Measurements from ENCODE around the gene BCAS3. TPM values are rescaled to one million over a fixed set of nuclear protein-coding genes. Genes with fewer than 3 reads are reported as not detected.

Gene BCAS3
- total and polyA plus RNA-seq, 5 donors from 2014 or later, result 29.7 to 59.1 (median 33.9) TPM

DNA sequence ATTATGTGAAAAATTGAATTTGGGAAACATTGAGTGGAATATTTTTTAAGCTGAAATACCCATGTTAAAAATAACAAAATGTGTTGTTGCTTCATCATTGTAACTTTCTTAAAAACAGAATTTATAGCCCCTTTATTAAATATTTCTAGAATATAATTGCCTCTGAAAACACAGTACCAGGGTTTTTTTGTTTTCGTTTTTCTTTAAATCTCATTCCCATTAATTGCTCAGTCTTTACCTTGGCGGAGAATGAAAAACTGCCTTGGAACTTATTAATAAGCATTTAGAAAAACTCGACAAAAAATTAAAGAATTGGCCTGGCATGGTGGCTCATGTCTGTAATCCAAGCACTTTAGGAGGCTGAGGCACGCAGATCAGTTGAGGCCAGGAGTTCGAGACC is 526.8 kb downstream of the BCAS3 start:
- H3K4me3 ChIP-seq (ENCODE audit: low read depth, low read length), result no peak overlapping the region
- Mint-ChIP-seq H3K4me1 (peaks cover 0 to 2% (median 0%) of the 10 kb centered on the region in 4 donors), H3K4me3 (no peak overlapping the region), H3K27me3 (no peaks in the 10 kb centered on the region), H3K27ac (no peak overlapping the region), H3K36me3 (peaks cover 19% of the 10 kb centered on the region), H3K9me3 (no peaks in the 10 kb centered on the region)
- H3K36me3 ChIP-seq (ENCODE audit: control insufficient read depth, insufficient read depth, low read length), result no peaks in the 10 kb centered on the region
- no peak for ATAC-seq (ENCODE audit: low read depth in 2 of 2)
- no peaks in the 10 kb centered on the region for H3K27me3 ChIP-seq (ENCODE audit: control insufficient read depth, insufficient read depth, low read length)
- DNase-seq, result no peak
- H3K9me3 ChIP-seq (ENCODE audit: control insufficient read depth in 2 of 2, low read length in 2 of 2), result no peaks in the 10 kb centered on the region
- H3K27ac ChIP-seq (ENCODE audit: insufficient read depth, low read length, poor library complexity, severe bottlenecking), result no peak overlapping the region
- H3K4me1 ChIP-seq (ENCODE audit: control insufficient read depth, insufficient read depth, low read length, poor library complexity, severe bottlenecking), result no peaks in the 10 kb centered on the region

DNA sequence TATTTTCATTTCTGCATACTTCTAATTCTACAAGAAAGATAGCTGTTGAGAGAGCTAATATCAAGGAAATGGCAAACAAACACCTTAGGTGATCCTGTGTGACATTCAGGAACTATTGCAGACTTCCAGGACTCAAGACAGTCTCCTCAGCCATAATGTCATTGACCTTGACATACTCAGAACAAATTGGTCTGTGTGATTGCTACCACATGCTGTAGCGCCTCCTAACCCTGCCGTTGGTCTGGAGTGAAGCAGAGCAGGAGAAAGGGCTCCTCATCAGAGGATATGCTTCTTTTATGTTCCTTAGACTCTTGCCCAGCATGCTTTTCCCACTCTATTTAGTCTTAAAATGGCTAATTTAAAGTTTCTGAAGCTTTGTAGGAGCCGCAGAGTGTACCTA is 527.8 kb downstream of the BCAS3 start:
- H3K27ac ChIP-seq (ENCODE audit: insufficient read depth, low read length, poor library complexity, severe bottlenecking), result no peak overlapping the region
- H3K9me3 Mint-ChIP-seq, result no peaks in the 10 kb centered on the region
- no peaks in the 10 kb centered on the region for H3K27me3 ChIP-seq (ENCODE audit: control insufficient read depth, insufficient read depth, low read length)
- peaks cover 0 to 4% (median 0%) of the 10 kb centered on the region in 4 donors for H3K4me1 Mint-ChIP-seq
- no peaks in the 10 kb centered on the region for H3K4me1 ChIP-seq (ENCODE audit: control insufficient read depth, insufficient read depth, low read length, poor library complexity, severe bottlenecking)
- no peak overlapping the region for H3K4me3 Mint-ChIP-seq
- no peak overlapping the region for H3K4me3 ChIP-seq (ENCODE audit: low read depth, low read length)
- no peaks in the 10 kb centered on the region for H3K9me3 ChIP-seq (ENCODE audit: control insufficient read depth in 2 of 2, low read length in 2 of 2)
- H3K36me3 Mint-ChIP-seq, result peaks cover 19% of the 10 kb centered on the region
- no peak overlapping the region for H3K27ac Mint-ChIP-seq
- ATAC-seq (ENCODE audit: low read depth in 2 of 2) (no peak), DNase-seq (no peak)
- no peaks in the 10 kb centered on the region for H3K36me3 ChIP-seq (ENCODE audit: control insufficient read depth, insufficient read depth, low read length)
- no peaks in the 10 kb centered on the region for H3K27me3 Mint-ChIP-seq

DNA sequence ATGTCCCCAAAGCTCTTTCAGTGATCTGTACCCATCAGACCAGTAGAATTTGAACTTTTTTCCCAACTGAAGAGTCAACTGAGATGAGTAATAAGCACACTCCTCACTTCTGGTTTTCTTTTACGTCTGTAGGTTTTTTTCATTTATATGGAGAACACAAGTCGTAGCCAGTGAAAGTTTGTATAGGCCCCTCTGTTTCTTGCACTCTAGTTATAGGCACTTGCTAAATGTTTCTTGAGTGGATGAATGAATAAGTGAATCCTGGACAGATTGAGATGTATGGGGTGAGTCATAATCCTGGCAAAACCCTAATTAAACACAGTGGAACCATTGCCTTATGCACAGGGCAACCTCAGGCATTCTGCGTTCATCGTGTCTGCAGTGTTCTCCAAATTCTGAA is 528.3 kb downstream of the BCAS3 start:
- peaks cover 0 to 4% (median 0%) of the 10 kb centered on the region in 4 donors for H3K4me1 Mint-ChIP-seq

DNA sequence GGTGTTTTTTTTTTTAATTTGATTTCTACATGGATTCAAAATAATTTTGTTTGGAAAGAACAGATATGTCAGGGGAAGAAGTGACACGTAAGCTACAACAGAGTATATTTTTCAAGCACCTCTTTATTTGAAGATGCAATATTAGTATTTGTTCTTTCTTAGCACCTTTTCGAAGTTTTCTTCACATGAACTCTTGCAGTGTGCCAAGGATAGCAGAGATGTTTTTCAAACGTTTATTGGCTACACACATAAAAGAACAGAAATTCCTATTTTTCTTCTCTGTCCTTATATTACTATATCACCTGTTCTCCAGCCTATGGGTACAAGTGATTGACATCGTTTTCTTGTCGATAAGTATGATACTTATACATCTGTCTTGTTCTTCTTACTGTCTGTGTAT is 529.3 kb downstream of the BCAS3 start:
- H3K36me3 Mint-ChIP-seq, result peaks cover 19% of the 10 kb centered on the region
- no peaks in the 10 kb centered on the region for H3K27me3 Mint-ChIP-seq
- H3K9me3 Mint-ChIP-seq, result no peaks in the 10 kb centered on the region
- no peak overlapping the region for H3K27ac Mint-ChIP-seq
- H3K4me1 Mint-ChIP-seq, result peaks cover 0 to 2% (median 0%) of the 10 kb centered on the region in 4 donors
- Histone ChIP-seq H3K27ac (ENCODE audit: insufficient read depth, low read length, poor library complexity, severe bottlenecking) (no peak overlapping the region), H3K9me3 (ENCODE audit: control insufficient read depth in 2 of 2, low read length in 2 of 2) (no peaks in the 10 kb centered on the region), H3K27me3 (ENCODE audit: control insufficient read depth, insufficient read depth, low read length) (no peaks in the 10 kb centered on the region), H3K4me1 (ENCODE audit: control insufficient read depth, insufficient read depth, low read length, poor library complexity, severe bottlenecking) (no peaks in the 10 kb centered on the region), H3K36me3 (ENCODE audit: control insufficient read depth, insufficient read depth, low read length) (no peaks in the 10 kb centered on the region), H3K4me3 (ENCODE audit: low read depth, low read length) (no peak overlapping the region)
- ATAC-seq (ENCODE audit: low read depth in 2 of 2), result no peak
- H3K4me3 Mint-ChIP-seq, result no peak overlapping the region
- no peak for DNase-seq

More for the DNA sequence above, 528.3 kb downstream of the BCAS3 start:
- no peak overlapping the region for H3K4me3 ChIP-seq (ENCODE audit: low read depth, low read length)
- H3K36me3 ChIP-seq (ENCODE audit: control insufficient read depth, insufficient read depth, low read length), result no peaks in the 10 kb centered on the region
- H3K9me3 ChIP-seq (ENCODE audit: control insufficient read depth in 2 of 2, low read length in 2 of 2), result no peaks in the 10 kb centered on the region
- no peak overlapping the region for H3K27ac ChIP-seq (ENCODE audit: insufficient read depth, low read length, poor library complexity, severe bottlenecking)
- H3K4me3 Mint-ChIP-seq, result no peak overlapping the region
- H3K4me1 ChIP-seq (ENCODE audit: control insufficient read depth, insufficient read depth, low read length, poor library complexity, severe bottlenecking), result no peaks in the 10 kb centered on the region
- DNase-seq (no peak), ATAC-seq (ENCODE audit: low read depth in 2 of 2) (no peak)
- H3K36me3 Mint-ChIP-seq, result peaks cover 19% of the 10 kb centered on the region
- H3K27me3 ChIP-seq (ENCODE audit: control insufficient read depth, insufficient read depth, low read length), result no peaks in the 10 kb centered on the region
- H3K27ac Mint-ChIP-seq, result no peak overlapping the region
- H3K27me3 Mint-ChIP-seq, result no peaks in the 10 kb centered on the region
- H3K9me3 Mint-ChIP-seq, result no peaks in the 10 kb centered on the region

DNA sequence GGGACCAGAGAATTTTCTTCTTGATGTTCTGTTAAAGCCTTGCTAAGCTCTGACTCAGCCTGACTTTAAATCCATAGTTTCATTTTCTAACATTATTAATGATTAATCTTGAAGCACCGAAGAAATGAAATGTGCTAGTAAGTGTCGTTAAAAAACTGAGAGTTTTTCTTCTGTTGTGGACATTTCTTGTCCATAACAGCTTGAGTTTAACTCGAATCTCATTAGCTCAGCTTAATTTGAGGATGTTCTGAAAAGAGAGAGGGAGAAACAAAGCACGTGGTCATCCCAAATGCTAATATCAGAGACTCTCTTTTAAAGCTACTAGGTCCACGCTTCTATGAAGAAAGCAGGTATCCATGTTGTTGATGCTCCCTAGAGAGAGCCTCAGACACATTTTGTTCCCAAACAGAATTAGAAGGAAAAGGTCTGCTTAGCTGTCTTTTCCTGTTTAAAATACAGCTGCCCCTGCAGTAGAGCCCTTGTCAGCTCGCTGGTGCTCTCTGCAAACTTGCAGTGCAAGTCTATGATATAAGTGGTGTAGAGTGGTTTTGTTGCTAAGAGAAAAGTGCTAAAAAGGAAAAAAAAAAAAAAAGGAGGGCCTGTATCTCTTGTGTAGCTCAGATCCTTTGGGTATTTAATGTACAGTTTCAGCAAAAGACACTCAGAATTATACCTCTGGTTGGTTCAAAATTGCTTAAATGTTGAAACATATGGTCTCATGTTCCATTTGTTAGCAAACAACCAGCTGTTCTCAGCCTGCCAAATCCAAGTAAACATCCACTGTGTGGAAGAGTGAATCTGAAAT is 530.9 kb downstream of the BCAS3 start:
- H3K27ac Mint-ChIP-seq, result no peak overlapping the region
- no peak for ATAC-seq (ENCODE audit: low read depth in 2 of 2)
- Histone ChIP-seq H3K4me3 (ENCODE audit: low read depth, low read length) (no peak overlapping the region), H3K4me1 (ENCODE audit: control insufficient read depth, insufficient read depth, low read length, poor library complexity, severe bottlenecking) (no peaks in the 10 kb centered on the region), H3K9me3 (ENCODE audit: control insufficient read depth in 2 of 2, low read length in 2 of 2) (no peaks in the 10 kb centered on the region), H3K27me3 (ENCODE audit: control insufficient read depth, insufficient read depth, low read length) (no peaks in the 10 kb centered on the region), H3K27ac (ENCODE audit: insufficient read depth, low read length, poor library complexity, severe bottlenecking) (no peak overlapping the region), H3K36me3 (ENCODE audit: control insufficient read depth, insufficient read depth, low read length) (no peaks in the 10 kb centered on the region)
- H3K4me3 Mint-ChIP-seq, result no peak overlapping the region
- H3K9me3 Mint-ChIP-seq, result no peaks in the 10 kb centered on the region
- peaks cover 15% of the 10 kb centered on the region for H3K36me3 Mint-ChIP-seq
- no peaks in the 10 kb centered on the region for H3K27me3 Mint-ChIP-seq
- no peak for DNase-seq
- peaks cover 0 to 3% (median 0%) of the 10 kb centered on the region in 4 donors for H3K4me1 Mint-ChIP-seq

DNA sequence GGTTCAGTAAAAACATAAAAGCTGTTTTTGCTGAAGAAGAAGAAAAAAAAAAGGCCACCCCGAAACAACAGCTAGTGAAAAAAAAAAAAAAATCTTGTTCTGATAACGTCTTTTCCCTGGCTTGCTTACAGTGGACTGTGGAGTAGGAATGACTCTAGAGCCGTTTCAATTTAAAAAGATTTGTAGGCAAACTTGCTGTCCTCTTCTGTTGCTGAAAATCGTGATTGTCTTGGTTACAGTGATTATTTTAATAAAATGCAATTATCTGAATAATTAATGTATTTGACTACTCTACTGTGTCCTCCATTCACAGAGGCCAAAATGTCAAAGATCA is 531.4 kb downstream of the BCAS3 start:
- Histone ChIP-seq H3K36me3 (ENCODE audit: control insufficient read depth, insufficient read depth, low read length) (no peaks in the 10 kb centered on the region), H3K4me3 (ENCODE audit: low read depth, low read length) (no peak overlapping the region), H3K9me3 (ENCODE audit: control insufficient read depth in 2 of 2, low read length in 2 of 2) (no peaks in the 10 kb centered on the region), H3K27ac (ENCODE audit: insufficient read depth, low read length, poor library complexity, severe bottlenecking) (no peak overlapping the region), H3K27me3 (ENCODE audit: control insufficient read depth, insufficient read depth, low read length) (no peaks in the 10 kb centered on the region), H3K4me1 (ENCODE audit: control insufficient read depth, insufficient read depth, low read length, poor library complexity, severe bottlenecking) (no peaks in the 10 kb centered on the region)
- H3K36me3 Mint-ChIP-seq, result peaks cover 9% of the 10 kb centered on the region
- no peaks in the 10 kb centered on the region for H3K27me3 Mint-ChIP-seq
- no peak for DNase-seq
- no peaks in the 10 kb centered on the region for H3K9me3 Mint-ChIP-seq
- ATAC-seq (ENCODE audit: low read depth in 2 of 2), result no peak
- H3K4me3 Mint-ChIP-seq, result no peak overlapping the region
- H3K27ac Mint-ChIP-seq, result no peak overlapping the region
- peaks cover 0 to 5% (median 0%) of the 10 kb centered on the region in 4 donors for H3K4me1 Mint-ChIP-seq

DNA sequence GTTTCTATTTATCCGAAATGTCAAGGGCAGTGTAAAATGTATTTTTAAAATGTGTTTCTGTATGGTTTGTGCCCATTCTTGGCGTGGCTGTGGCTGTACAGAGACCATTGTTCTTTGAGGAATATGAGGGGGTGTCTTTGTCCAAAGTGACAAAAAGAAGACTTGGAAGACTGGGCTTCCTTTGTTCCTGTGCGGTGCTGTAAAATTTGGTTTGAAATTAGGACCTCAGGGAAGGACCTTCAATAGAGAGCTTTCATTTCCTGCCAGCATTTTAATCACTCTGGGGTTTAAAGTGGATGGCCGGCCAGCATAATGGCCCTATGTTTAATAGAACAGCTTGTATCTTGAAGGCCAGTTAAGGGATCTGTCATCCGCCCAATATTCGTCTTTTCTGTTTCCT is 531.9 kb downstream of the BCAS3 start:
- Histone ChIP-seq H3K27me3 (ENCODE audit: control insufficient read depth, insufficient read depth, low read length) (no peaks in the 10 kb centered on the region), H3K27ac (ENCODE audit: insufficient read depth, low read length, poor library complexity, severe bottlenecking) (no peak overlapping the region), H3K9me3 (ENCODE audit: control insufficient read depth in 2 of 2, low read length in 2 of 2) (no peaks in the 10 kb centered on the region), H3K4me3 (ENCODE audit: low read depth, low read length) (no peak overlapping the region), H3K4me1 (ENCODE audit: control insufficient read depth, insufficient read depth, low read length, poor library complexity, severe bottlenecking) (no peaks in the 10 kb centered on the region), H3K36me3 (ENCODE audit: control insufficient read depth, insufficient read depth, low read length) (no peaks in the 10 kb centered on the region)
- H3K27me3 Mint-ChIP-seq, result no peaks in the 10 kb centered on the region
- no peak overlapping the region for H3K27ac Mint-ChIP-seq
- no peaks in the 10 kb centered on the region for H3K9me3 Mint-ChIP-seq
- H3K36me3 Mint-ChIP-seq, result peaks cover 9% of the 10 kb centered on the region
- no peak overlapping the region for H3K4me3 Mint-ChIP-seq
- H3K4me1 Mint-ChIP-seq, result peaks cover 0 to 5% (median 0%) of the 10 kb centered on the region in 4 donors
- no peak for DNase-seq
- ATAC-seq (ENCODE audit: low read depth in 2 of 2), result no peak

DNA sequence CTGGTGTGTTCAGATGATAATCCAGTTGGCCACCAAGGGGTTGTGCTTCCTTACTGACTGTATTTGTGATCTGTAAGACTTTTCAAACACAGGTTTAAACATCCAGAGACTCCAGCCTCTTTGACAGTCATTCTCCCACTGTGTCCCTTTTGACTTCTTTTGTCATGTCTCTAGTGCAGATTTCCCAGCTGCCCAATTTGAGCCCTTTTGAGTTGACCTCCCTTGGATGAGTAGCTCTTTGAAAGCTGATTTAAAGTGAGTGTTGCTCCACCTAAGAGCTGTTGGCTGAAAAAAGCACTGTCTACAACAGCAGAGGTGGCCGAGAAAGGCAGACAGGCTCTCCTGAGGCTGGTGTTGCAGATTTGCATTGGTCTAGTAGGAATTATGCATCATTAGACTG is 533.6 kb downstream of the BCAS3 start:
- no peaks in the 10 kb centered on the region for H3K9me3 Mint-ChIP-seq
- peaks cover 4% of the 10 kb centered on the region for H3K36me3 Mint-ChIP-seq
- Histone ChIP-seq H3K27ac (ENCODE audit: insufficient read depth, low read length, poor library complexity, severe bottlenecking) (no peak overlapping the region), H3K4me3 (ENCODE audit: low read depth, low read length) (no peak overlapping the region), H3K27me3 (ENCODE audit: control insufficient read depth, insufficient read depth, low read length) (no peaks in the 10 kb centered on the region), H3K9me3 (ENCODE audit: control insufficient read depth in 2 of 2, low read length in 2 of 2) (no peaks in the 10 kb centered on the region), H3K4me1 (ENCODE audit: control insufficient read depth, insufficient read depth, low read length, poor library complexity, severe bottlenecking) (no peaks in the 10 kb centered on the region), H3K36me3 (ENCODE audit: control insufficient read depth, insufficient read depth, low read length) (no peaks in the 10 kb centered on the region)
- H3K4me1 Mint-ChIP-seq, result peaks cover 0 to 5% (median 0%) of the 10 kb centered on the region in 4 donors
- DNase-seq, result no peak
- H3K4me3 Mint-ChIP-seq, result peak overlapping the region in 1 of 4 donors; percentile 49
- no peaks in the 10 kb centered on the region for H3K27me3 Mint-ChIP-seq
- no peak for ATAC-seq (ENCODE audit: low read depth in 2 of 2)
- H3K27ac Mint-ChIP-seq, result no peak overlapping the region
